KMS-11 (cell line): ENCODE measurements around the gene OR6T1.

Experiments
- H2AFZ ChIP-seq: fragments of 200-600 bp; sonication (generic); 2 replicates; pipeline ENCODE4 v1.6.1; 2016; ENCODE audit warnings: antibody characterized with exemption, mixed run types, low read depth
- H3K27ac ChIP-seq: fragments of 200-600 bp; sonication (generic); 2 replicates; pipeline ENCODE4 v1.6.1; 2016; ENCODE audit warnings: mild to moderate bottlenecking, mixed run types
- H3K27me3 ChIP-seq: fragments of 200-600 bp; sonication (generic); 2 replicates; pipeline ENCODE4 v1.6.1; 2017; ENCODE audit warnings: mild to moderate bottlenecking, low read depth, mixed run types, moderate library complexity; ENCODE audit not compliant: insufficient read depth
- H3K36me3 ChIP-seq: fragments of 200-600 bp; sonication (generic); 2 replicates; pipeline ENCODE4 v1.6.1; 2017; ENCODE audit warnings: mild to moderate bottlenecking, mixed run types; ENCODE audit not compliant: insufficient read depth
- H3K4me1 ChIP-seq: fragments of 200-600 bp; sonication (generic); 2 replicates; pipeline ENCODE4 v1.6.1; 2016; ENCODE audit warnings: mild to moderate bottlenecking, low read depth, mixed run types; ENCODE audit not compliant: poor library complexity, severe bottlenecking
- H3K4me2 ChIP-seq: fragments of 200-600 bp; sonication (generic); 2 replicates; pipeline ENCODE4 v1.7.0; 2016; ENCODE audit warnings: mild to moderate bottlenecking, mixed run types
- H3K4me3 ChIP-seq: fragments of 200-600 bp; sonication (generic); IDR thresholded peaks from 2 replicates; pipeline ENCODE4 v1.6.1; 2017; ENCODE audit warnings: low read depth, low read length, mixed read lengths; ENCODE audit not compliant: insufficient read depth
- H3K79me2 ChIP-seq: fragments of 200-600 bp; sonication (generic); 2 replicates; pipeline ENCODE4 v1.6.1; 2016; ENCODE audit warnings: low read depth, mixed run types; ENCODE audit not compliant: insufficient read depth
- H3K9ac ChIP-seq: fragments of 200-600 bp; sonication (generic); 2 replicates; pipeline ENCODE4 v1.6.1; 2016; ENCODE audit warnings: mild to moderate bottlenecking, mixed run types
- H4K20me1 ChIP-seq: fragments of 200-600 bp; sonication (generic); 2 replicates; pipeline ENCODE4 v1.6.1; 2016; ENCODE audit warnings: mild to moderate bottlenecking, mixed run types; ENCODE audit not compliant: insufficient read depth
- TF ChIP-seq, protein P1 (sequence below): fragments of 200-600 bp; sonication (generic); conservative IDR thresholded peaks from 2 replicates; pipeline ENCODE4 v1.6.1; 2017; ENCODE audit warnings: low read depth, mild to moderate bottlenecking, antibody characterized with exemption, low read length, moderate library complexity, mixed read lengths

The OR6T1 gene

DNA sequence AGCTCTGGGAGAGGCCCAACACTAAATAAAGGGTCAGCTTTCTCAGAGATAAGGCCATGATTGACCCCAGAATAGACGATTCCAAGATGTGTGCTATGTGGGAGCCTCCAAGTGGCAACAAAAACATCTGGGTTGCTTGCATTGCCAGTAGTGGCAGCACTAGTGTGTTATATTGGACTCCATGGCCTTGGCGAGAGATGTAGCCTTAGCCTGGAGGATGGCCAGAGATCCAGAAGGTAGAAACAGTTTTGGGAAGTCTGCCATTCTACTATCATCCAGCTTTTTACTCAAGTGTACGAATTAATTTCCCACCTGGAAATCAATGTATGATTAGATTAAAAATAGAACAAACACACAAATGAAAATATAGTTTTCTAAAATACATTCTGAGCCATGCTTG is 38.7 kb downstream of the OR6T1 start:
- no peak overlapping the region for H3K4me3 ChIP-seq
- no peaks in the 10 kb centered on the region for H3K27me3 ChIP-seq
- H2AFZ ChIP-seq: no peak overlapping the region
- no peak overlapping the region for H3K9ac ChIP-seq
- TF ChIP-seq, protein P1, sequence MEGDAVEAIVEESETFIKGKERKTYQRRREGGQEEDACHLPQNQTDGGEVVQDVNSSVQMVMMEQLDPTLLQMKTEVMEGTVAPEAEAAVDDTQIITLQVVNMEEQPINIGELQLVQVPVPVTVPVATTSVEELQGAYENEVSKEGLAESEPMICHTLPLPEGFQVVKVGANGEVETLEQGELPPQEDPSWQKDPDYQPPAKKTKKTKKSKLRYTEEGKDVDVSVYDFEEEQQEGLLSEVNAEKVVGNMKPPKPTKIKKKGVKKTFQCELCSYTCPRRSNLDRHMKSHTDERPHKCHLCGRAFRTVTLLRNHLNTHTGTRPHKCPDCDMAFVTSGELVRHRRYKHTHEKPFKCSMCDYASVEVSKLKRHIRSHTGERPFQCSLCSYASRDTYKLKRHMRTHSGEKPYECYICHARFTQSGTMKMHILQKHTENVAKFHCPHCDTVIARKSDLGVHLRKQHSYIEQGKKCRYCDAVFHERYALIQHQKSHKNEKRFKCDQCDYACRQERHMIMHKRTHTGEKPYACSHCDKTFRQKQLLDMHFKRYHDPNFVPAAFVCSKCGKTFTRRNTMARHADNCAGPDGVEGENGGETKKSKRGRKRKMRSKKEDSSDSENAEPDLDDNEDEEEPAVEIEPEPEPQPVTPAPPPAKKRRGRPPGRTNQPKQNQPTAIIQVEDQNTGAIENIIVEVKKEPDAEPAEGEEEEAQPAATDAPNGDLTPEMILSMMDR: no peak
- peaks cover 10% of the 10 kb centered on the region for H3K4me1 ChIP-seq
- H3K79me2 ChIP-seq: no peaks in the 10 kb centered on the region
- H4K20me1 ChIP-seq: no peaks in the 10 kb centered on the region
- no peak overlapping the region for H3K4me2 ChIP-seq
- no peaks in the 10 kb centered on the region for H3K36me3 ChIP-seq
- H3K27ac ChIP-seq: no peak overlapping the region

DNA sequence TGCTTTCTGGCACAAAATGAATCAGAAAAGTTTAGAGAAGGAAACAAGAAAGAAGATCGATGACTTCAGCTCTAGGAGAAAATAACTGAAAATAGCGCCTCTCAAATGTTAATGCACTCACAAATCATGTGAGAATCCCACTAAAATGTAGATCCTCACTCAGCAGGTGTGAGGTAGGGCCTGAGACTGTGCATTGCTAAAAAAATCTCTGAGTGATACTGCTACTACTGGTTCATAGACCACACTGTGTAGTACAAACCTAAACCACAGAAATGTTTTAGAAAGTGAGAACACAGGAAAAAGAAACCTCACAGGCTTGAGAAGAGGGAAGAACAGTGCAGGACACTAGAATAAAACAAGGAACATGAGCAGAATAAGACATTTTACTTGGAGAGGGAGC is 39.7 kb downstream of the OR6T1 start:
- H3K4me3 ChIP-seq: no peak overlapping the region
- no peak overlapping the region for H3K4me2 ChIP-seq
- H3K36me3 ChIP-seq: no peaks in the 10 kb centered on the region
- TF ChIP-seq, protein P1: no peak
- no peak overlapping the region for H3K27ac ChIP-seq
- H3K9ac ChIP-seq: no peak overlapping the region
- H3K27me3 ChIP-seq: no peaks in the 10 kb centered on the region
- no peaks in the 10 kb centered on the region for H3K79me2 ChIP-seq
- peaks cover 10% of the 10 kb centered on the region for H3K4me1 ChIP-seq
- no peaks in the 10 kb centered on the region for H4K20me1 ChIP-seq
- no peak overlapping the region for H2AFZ ChIP-seq

DNA sequence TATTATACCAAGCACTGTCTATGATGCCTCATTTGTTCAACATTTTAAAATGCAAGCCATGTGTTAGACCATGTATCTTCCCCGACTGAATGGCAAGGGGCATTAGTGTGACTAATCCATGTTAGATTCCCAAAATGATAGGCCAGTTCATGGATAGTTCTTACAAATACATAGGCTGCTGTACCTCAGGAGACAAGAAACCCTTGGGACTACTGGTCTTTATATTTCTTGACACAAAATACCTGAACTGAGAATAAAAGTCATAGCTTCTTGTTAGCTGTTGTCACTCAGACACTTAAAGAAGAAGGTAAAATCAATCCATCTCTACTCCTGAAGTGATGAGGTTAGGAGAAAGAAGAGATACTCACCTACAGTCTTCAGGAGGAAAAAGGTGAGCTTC is 41.8 kb downstream of the OR6T1 start, which contains the start of gene OR8D4:
OR8D4 (plus strand) TSS at position 301 of the 400 bp plus-strand sequence. CDS start 4,265 bp downstream, outside the sequence.
- no peaks in the 10 kb centered on the region for H4K20me1 ChIP-seq
- H3K4me3 ChIP-seq: no peak within 1 kb of the TSS
- H3K4me2 ChIP-seq: no peak within 1 kb of the TSS
- H3K79me2 ChIP-seq: no peaks in the 10 kb centered on the region
- no peak within 1 kb of the TSS for H2AFZ ChIP-seq
- H3K36me3 ChIP-seq: no peaks in the 10 kb centered on the region
- H3K27ac ChIP-seq: no peak within 1 kb of the TSS
- H3K4me1 ChIP-seq: peaks cover 10% of the 10 kb centered on the region
- H3K27me3 ChIP-seq: no peaks in the 10 kb centered on the region
- no peak within 1 kb of the TSS for H3K9ac ChIP-seq
- TF ChIP-seq, protein P1: no peak

DNA sequence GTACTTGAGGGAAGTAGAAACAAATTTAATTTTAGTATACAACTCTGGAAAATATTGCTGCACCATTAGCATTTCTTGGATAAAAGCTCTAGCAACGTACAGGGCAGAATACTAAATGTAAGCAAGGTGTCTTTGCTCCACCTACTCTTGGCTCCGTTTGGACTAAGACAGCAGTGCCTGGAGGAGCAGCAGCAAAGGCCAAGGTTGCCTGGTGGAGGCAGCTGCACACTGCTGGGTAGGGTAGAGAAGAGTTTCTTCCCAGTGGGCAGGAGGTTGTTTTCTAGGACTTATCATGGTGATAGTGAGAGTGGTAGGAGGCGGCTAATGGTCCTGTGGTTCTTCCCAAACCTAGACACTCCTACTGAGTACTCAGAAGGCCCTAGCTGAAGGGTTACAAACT is 43.8 kb downstream of the OR6T1 start:
- H3K27me3 ChIP-seq: no peaks in the 10 kb centered on the region
- H3K79me2 ChIP-seq: no peaks in the 10 kb centered on the region
- H2AFZ ChIP-seq: no peak overlapping the region
- no peak overlapping the region for H3K9ac ChIP-seq
- H3K4me1 ChIP-seq: peaks cover 10% of the 10 kb centered on the region
- H3K36me3 ChIP-seq: no peaks in the 10 kb centered on the region
- H3K4me3 ChIP-seq: no peak overlapping the region
- H3K27ac ChIP-seq: no peak overlapping the region
- H3K4me2 ChIP-seq: no peak overlapping the region
- TF ChIP-seq, protein P1: no peak
- no peaks in the 10 kb centered on the region for H4K20me1 ChIP-seq
